HG03342 (cell line): Measurements from ENCODE around the gene UNC5CL.

Experiments used
- ATAC-seq: cut with Tn5 transposase; IDR thresholded peaks from one replicate; pipeline ENCODE4 v1.9.1; 2021; ENCODE audit warnings: mild to moderate bottlenecking, moderate library complexity; ENCODE audit not compliant: unreplicated experiment

Gene UNC5CL

DNA sequence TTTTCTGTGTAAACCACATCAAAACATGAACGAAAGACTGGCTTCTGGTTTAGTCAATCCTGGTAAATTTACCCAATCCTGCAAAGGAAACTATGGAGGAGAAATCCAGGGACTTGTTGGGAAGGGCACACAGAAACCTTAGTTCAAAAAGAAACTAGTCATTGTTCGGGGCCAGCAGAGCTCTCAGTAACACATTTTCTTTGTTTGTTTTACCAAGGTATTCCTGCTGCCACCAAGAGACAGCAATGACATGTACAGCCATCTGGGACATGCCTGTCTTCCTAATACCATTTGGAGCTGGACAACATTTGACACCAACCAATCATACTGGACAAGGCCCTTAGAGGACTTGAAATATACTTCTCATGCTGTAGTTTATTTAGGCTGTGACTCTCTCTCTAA, 24.9 kb upstream of the UNC5CL start:
- no peak for ATAC-seq

GRCh38 chr6:41062056-41062455, 23.0 kb upstream of the UNC5CL start:
- ATAC-seq: no peak

- ATAC-seq: no peak
These were observed 22.2 kb upstream of the UNC5CL start for GRCh38 chr6:41061196-41061726.

GRCh38 chr6:41059556-41059955, 20.5 kb upstream of the UNC5CL start:
- no peak for ATAC-seq

- no peak for ATAC-seq
These were observed 19.8 kb upstream of the UNC5CL start for GRCh38 chr6:41058783-41059181.

DNA sequence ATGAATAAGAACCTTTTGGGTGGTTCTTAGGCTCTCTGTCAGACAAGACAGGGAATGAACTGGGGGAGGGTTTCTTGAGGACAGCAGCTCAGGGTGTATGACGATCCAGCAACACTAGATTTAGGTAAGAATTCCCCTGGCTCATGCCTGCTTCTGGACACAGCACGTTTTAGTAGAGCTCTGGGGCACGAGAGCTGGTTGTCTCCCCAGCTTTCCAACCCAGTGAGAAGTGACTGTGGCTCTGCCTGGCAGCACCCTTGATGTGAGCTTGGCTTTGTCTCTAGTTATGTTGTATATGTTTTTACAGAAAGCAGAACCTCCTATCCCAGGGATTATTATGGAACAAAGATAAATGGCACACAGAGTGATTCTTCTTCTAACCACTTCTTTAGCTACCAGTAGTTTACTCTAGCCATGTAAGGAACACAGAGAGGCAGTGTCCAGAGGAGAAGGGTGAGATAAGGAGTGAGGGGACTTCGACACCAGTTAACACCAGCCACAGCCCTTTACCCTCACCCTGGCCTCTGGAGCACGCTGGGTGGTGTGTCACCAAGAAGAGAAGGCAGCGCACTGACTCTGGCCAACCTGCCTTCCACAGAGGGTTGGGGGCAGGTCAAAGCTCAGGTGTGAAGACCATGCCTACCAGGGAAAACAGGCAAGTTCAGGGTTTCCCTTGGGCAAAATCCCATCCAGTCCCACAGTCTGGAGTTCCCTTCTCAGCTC, 17.9 kb upstream of the UNC5CL start:
- no peak for ATAC-seq

DNA sequence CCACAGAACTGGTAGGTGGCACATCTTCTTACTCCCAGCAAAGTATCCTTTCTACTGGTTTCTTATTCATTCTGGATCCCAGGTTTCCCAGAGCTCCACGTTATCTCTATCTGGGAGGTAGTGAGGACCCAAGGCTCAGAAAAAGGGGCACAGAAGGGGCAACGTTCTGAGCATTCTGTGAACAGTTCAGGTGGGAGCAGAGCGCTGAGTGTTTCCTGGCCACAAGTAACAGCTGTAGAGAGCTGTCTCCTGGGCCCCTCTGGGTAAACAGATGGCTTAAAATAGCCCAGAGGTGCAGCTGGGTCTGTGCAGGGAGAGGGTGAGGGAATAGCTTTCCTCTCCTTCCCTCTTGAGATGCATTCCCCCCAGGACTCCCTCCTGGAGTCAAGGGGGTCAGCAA, 16.1 kb upstream of the UNC5CL start:
- ATAC-seq: no peak

GRCh38 chr6:41054511-41054910, 15.5 kb upstream of the UNC5CL start:
- ATAC-seq: no peak

DNA sequence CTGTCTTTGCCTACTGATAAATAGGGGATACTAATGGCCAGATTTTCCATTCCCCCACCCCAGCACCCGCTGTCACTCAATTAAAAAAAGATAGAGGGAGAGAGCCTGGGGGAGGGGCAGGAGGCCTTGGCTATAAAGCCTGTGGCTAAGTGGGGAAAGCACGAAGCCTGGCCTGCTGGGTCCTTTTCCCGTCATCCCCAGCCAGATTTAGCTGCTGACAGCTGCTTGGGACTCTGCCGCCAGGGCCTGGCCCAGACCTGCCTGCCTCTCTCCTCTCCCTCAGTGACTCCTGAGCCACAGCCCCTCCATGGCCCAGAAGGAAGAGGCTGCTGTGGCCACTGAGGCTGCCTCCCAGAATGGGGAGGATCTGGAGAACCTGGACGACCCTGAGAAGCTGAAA, 14.0 kb upstream of the UNC5CL start, which contains the start of gene APOBEC2:
Gene APOBEC2 (plus strand): TSS at position 162 of the 400 bp plus-strand sequence. CDS start 146 bp downstream, at position 308.
- ATAC-seq: no peak

DNA sequence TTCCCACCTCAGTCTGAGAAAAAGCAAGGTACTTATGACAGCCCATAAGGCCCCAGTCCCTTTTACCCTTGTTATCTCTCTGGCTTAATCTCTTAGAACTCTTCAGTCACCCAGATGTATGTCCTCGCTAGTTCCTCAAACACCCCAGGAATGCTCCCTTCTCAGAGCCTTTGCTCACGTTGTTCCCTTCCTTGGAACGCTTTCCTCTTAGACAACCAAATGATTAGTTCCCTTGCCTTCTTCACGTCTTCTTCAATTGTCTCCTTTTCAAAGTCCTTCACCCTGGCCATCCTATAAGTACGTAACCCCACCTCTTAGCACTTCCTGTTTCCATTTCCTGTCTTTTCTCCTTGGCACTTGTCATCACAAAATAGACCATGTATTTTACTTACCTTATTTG, 12.9 kb upstream of the UNC5CL start:
- no peak for ATAC-seq

DNA sequence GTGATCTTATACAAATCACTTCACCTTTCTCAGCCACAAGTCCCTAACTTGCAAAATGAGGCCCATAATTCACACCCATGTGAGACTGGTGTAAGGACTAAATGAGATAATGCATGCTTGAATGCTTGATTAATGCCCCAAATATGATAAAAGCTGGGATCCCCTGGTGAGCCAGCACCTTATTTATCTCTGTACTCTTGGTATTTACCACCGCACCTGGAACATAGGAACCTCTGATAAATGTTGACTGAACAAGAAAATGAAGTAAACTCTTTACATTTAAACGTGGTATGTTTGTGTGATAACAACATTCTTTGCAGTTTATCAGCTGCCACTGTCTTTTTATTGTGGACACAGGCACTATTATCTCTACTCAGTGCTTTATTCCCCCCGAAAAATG, 11.5 kb upstream of the UNC5CL start:
- no peak for ATAC-seq

DNA sequence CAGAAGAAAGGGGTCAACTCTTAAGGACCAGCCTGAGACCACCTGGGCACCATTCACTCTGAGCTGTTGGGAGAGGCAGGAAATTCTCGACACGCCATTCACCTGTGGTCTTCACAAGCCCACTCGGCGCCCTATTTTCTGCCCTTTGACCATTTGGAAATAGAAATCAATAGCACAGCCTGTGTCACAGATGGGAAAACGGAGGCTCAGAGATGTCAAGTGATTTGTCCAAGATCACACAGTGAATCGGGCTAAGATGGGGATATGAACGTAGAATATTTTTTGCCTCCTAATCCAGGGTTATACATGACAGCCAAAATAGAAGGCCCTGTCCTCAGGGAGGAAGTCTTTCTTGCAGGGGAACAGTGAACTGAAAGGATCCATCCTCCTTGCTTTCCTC, 10.9 kb upstream of the UNC5CL start:
- ATAC-seq: no peak

- no peak for ATAC-seq
These were observed 10.5 kb upstream of the UNC5CL start for GRCh38 chr6:41049521-41049920.

DNA sequence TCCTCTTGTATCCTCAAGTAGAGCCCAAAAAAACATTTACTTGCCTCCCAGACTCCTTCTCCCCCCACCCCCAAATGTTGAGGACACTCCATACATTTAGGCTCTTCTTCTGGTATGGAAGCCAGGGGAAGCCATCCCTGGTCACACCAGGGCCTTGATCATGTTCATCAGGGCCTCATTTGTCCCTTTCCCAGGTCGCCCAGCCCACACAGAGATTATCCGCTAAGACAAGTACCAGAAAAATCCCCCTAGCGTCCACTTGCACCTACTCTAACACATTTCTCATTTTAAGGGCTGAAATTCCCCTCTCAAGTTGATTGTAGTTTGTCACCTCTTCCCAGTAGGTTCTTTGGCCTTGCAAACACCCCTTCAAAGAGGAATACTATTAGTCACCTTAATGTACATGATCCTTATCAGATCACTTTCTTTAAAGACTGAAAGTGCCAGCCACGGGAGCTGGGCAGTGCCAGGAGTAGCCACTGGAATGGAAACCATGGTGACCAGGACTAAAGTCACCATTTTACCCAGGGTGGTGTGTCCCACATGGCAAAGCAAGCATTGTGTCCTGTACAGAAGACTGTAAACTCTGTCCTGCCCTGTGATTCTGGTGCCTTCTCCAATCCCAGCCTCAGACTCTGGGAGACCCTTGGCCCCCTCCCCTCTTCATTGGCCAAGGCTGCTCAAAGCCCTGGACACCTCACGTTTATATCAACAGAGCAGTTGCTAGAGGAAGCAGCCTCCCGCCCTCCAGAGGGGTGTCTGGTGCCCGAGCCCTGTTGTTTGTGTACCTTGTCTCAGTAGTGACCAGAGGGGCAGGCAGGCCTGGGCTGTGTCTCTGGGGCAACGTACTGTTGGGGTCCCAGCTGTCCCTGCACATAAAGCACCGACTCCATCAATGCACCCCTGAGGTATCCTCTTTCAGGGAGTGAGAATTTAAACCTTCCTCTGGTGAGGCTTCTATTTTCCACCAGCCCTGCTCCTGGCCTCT, 9.0 kb upstream of the UNC5CL start:
- ATAC-seq: no peak

GRCh38 chr6:41047306-41047705, 8.3 kb upstream of the UNC5CL start:
- no peak for ATAC-seq

- ATAC-seq: no peak
These were observed 7.1 kb upstream of the UNC5CL start for GRCh38 chr6:41046084-41046483.

- ATAC-seq: no peak
These were observed 6.6 kb upstream of the UNC5CL start for GRCh38 chr6:41045664-41046063.

DNA sequence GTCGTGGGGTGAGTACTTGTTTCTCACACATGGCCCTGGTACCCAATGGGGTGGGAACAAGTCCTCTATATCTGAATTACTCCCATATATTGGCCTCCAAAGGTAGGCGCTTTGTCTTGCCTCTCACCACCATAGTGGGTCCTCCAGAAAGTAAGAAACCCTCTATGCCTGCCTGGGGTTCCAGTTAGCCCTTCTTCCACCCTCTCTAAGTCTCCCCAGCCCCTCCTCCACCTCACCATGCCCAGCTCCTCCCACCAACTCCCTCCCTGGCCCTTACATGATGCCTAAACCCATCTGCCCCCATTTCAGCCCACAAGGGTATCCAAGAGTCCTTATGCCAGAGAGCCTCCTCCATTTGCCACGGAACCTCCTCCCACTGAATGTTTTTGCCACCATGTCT, 4.1 kb upstream of the UNC5CL start:
- ATAC-seq: no peak

GRCh38 chr6:41042226-41043055, 3.4 kb upstream of the UNC5CL start, which contains the start of gene TSPO2:
TSPO2 (plus strand) TSS chr6:41042467; CDS start chr6:41042986, 519 bp downstream.
- no peak for ATAC-seq

- ATAC-seq: no peak
These were observed 2.0 kb upstream of the UNC5CL start for GRCh38 chr6:41040940-41041536.
